ENCODE results near the gene RAC3. TPM values are rescaled to one million over a fixed set of nuclear protein-coding genes. Genes with fewer than 3 reads are reported as not detected.

RAC3 gene
- total RNA-seq, 4 donors from 2014 or later: 1.8 to 2.5 (median 2.2) TPM

- no peaks in the 10 kb centered on the region for H3K9me3 ChIP-seq
- no peak overlapping the region for H3K4me3 ChIP-seq
- H3K27ac ChIP-seq (replicated peaks in 1 of 4): no peak overlapping the region
- DNase-seq (ENCODE audit: extremely low spot score): no peak
- H3K36me3 ChIP-seq: peaks cover 0 to 30% (median 16%) of the 10 kb centered on the region in 4 donors
- intact Hi-C loops (cut with DNase I): no loop called here
- peaks cover 0 to 18% (median 6%) of the 10 kb centered on the region in 4 donors for H3K27me3 ChIP-seq
- H3K4me1 ChIP-seq: peaks cover 20 to 38% (median 31%) of the 10 kb centered on the region in 4 donors
- WGBS: no CpG with 5 or more reads among the region's 9 CpGs
- TF ChIP-seq POLR2AphosphoS5 (IDR thresholded peaks at IDR 0.05) (no peak), EP300 (IDR thresholded peaks at IDR 0.05) (no peak), POLR2A (IDR thresholded peaks at IDR 0.05; ENCODE audit: low read depth) (no peak), CTCF (IDR thresholded peaks at IDR 0.05) (no peak)
Observed at GRCh38 chr17:82028966-82029365, 2.5 kb upstream of the RAC3 start.

- TF ChIP-seq EP300 (IDR thresholded peaks at IDR 0.05) (no peak), POLR2AphosphoS5 (IDR thresholded peaks at IDR 0.05) (no peak), POLR2A (IDR thresholded peaks at IDR 0.05; ENCODE audit: low read depth) (no peak), CTCF (IDR thresholded peaks at IDR 0.05) (no peak)
- WGBS: 85% methylated on average over 9 of the region's 16 CpGs
- intact Hi-C loops (cut with DNase I): no loop called here
- DNase-seq (ENCODE audit: extremely low spot score): no peak
- H3K27ac ChIP-seq (replicated peaks in 1 of 4): no peak overlapping the region
- H3K4me1 ChIP-seq: peaks cover 17 to 33% (median 27%) of the 10 kb centered on the region in 4 donors
- H3K36me3 ChIP-seq: peaks cover 0 to 30% (median 16%) of the 10 kb centered on the region in 4 donors
- peaks cover 0 to 18% (median 6%) of the 10 kb centered on the region in 4 donors for H3K27me3 ChIP-seq
- H3K4me3 ChIP-seq: no peak overlapping the region
- no peaks in the 10 kb centered on the region for H3K9me3 ChIP-seq
Observed at GRCh38 chr17:82029391-82029790, 2.1 kb upstream of the RAC3 start.

- intact Hi-C loops (cut with DNase I): loop anchor here (2.0 to 5.0 kb wide), 2 partner anchors 67 to 125 kb away; partner anchors contain the start of gene FASN
- DNase-seq (ENCODE audit: extremely low spot score): no peak
- TF ChIP-seq POLR2AphosphoS5 (IDR thresholded peaks at IDR 0.05): no peak
- no peak for TF ChIP-seq POLR2A (IDR thresholded peaks at IDR 0.05; ENCODE audit: low read depth)
- TF ChIP-seq EP300 (IDR thresholded peaks at IDR 0.05): no peak
- no peak for TF ChIP-seq CTCF (IDR thresholded peaks at IDR 0.05)
- peaks cover 0 to 18% (median 6%) of the 10 kb centered on the region in 4 donors for H3K27me3 ChIP-seq
- peaks cover 0 to 30% (median 17%) of the 10 kb centered on the region in 4 donors for H3K36me3 ChIP-seq
- H3K27ac ChIP-seq (replicated peaks in 1 of 4): no peak overlapping the region
- peak overlapping the region; percentile 53 to 60 (median 58) for H3K4me3 ChIP-seq
- H3K4me1 ChIP-seq: peaks cover 17 to 27% (median 24%) of the 10 kb centered on the region in 4 donors
- H3K9me3 ChIP-seq: no peaks in the 10 kb centered on the region
- WGBS: 80% methylated on average over 9 of the region's 31 CpGs
Observed at GRCh38 chr17:82029990-82030469, 1.4 kb upstream of the RAC3 start.

GRCh38 chr17:82030470-82031302, 792 bp upstream of the RAC3 start:
- Histone ChIP-seq H3K4me3 (peak overlapping the region; percentile 53 to 60 (median 58)), H3K27ac (replicated peaks in 1 of 4) (peak overlapping the region; percentile 12 to 66 (median 40)), H3K27me3 (peaks cover 0 to 18% (median 6%) of the 10 kb centered on the region in 4 donors), H3K4me1 (peaks cover 19 to 31% (median 26%) of the 10 kb centered on the region in 4 donors), H3K36me3 (peaks cover 0 to 32% (median 18%) of the 10 kb centered on the region in 4 donors), H3K9me3 (no peaks in the 10 kb centered on the region)
- 0% methylated on average over 23 of the region's 94 CpGs for WGBS
- intact Hi-C loops (cut with DNase I): loop anchor here (2.0 to 5.0 kb wide), 2 partner anchors 67 to 124 kb away; partner anchors contain the start of gene FASN
- DNase-seq (ENCODE audit: extremely low spot score): peak; percentile 96
- TF ChIP-seq POLR2AphosphoS5 (IDR thresholded peaks at IDR 0.05): peak in 1 of 2 donors; percentile 59
- TF ChIP-seq CTCF (IDR thresholded peaks at IDR 0.05): peak; percentile 91 to 97 (median 93)
- no peak for TF ChIP-seq EP300 (IDR thresholded peaks at IDR 0.05)
- TF ChIP-seq POLR2A (IDR thresholded peaks at IDR 0.05; ENCODE audit: low read depth): no peak

All from esophagus muscularis mucosa (tissue), 4 donors.